Activated naive CD8-positive, alpha-beta T cell treated with anti-CD3 and anti-CD28 coated beads, Interleukin-2, amount 10 ng/mL, durations not matched to agents 7 days and 5 days (primary cell): ENCODE data around the gene PTPRM. TPM values are rescaled to one million over a fixed set of nuclear protein-coding genes. Genes with fewer than 3 reads are reported as not detected.

Source experiments
- ATAC-seq: fragments of 150-1000 bp; cut with Tn5 transposase; one replicate; pipeline ENCODE4 v1.10.0; 2021; ENCODE audit warnings: low read depth, moderate library complexity
- POLR2A ChIA-PET: fragments of 350-600 bp; sonication (Branson Sonifier 250); formaldehyde crosslinking; loops from one replicate; lab custom pipeline; 2021; ENCODE audit warnings: antibody characterized with exemption; lab: Charles Lee
- DNase-seq: peaks from one replicate; pipeline ENCODE4 v3.0.0; 2021
- H3K27ac Mint-ChIP-seq: one replicate; pipeline ENCODE4 v1.8.0; 2022; ENCODE audit warnings: mild to moderate bottlenecking, mixed read lengths
- H3K27me3 Mint-ChIP-seq: one replicate; pipeline ENCODE4 v1.8.0; 2022; ENCODE audit warnings: mild to moderate bottlenecking, moderate library complexity, mixed read lengths
- H3K36me3 Mint-ChIP-seq: one replicate; pipeline ENCODE4 v1.8.0; 2021; ENCODE audit warnings: mild to moderate bottlenecking, mixed read lengths
- H3K4me1 Mint-ChIP-seq: one replicate; pipeline ENCODE4 v1.8.0; 2021; ENCODE audit warnings: mixed read lengths
- H3K4me3 Mint-ChIP-seq: one replicate; pipeline ENCODE4 v1.8.0; 2022; ENCODE audit warnings: mild to moderate bottlenecking, moderate library complexity, mixed read lengths
- H3K9me3 Mint-ChIP-seq: one replicate; pipeline ENCODE4 v1.8.0; 2021; ENCODE audit warnings: mixed read lengths
- total RNA-seq, 2 experiments: library from RNA; stranded (reverse); gene quantifications; one replicate each; pipeline ENCODE4 v1.2.3, GENCODE V29; 2021

PTPRM gene
- total RNA-seq, result 1 to 10 TPM; 6.5 to 6.6 TPM

DNA sequence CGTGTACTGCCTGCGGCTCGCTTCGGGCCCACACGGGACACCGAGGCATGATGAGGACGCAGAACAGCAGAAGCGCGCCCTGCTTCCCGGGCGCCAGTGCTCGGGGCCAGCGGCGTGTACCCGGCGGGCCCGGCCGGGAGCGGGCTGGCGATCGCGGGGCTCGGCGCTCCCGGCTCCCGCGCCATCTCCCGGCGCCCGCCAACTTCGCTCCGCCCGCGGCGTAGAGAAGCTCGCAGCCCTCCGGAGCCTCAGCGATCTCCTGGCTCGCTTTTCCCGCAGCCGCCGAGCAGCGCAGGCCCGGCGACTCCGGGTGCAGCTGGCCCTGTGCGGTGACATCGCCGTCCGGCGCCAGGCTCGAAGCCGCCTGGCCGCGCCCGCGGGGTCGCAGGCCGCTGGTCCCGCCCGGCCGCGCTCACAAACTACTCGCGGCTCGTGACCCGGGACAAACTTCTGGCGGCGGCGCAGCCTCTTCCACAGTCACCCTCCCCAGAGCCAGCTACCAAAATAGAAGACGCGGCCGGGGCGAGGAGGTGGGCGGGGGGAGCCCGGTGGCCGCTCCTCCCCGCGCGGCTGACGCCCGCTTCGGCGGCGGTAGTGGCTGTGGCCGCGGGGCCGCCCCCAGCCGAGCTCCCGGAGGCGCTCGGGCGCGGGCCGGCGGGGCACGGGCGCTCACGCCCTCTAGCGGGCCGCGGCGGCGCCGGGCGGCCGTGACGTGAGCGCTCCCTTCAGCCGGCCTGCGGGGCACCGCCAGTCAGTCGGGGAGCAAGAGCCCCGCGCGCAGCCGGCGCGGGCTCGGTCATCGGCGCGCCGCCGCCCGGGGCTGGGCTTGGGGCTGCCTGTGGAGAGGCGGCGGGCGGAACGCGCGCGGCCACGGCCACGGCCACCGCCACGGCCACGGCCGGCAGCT lies at the start of gene PTPRM:
PTPRM (plus strand) TSS at position 750 of the 907 bp plus-strand sequence. CDS start 503 bp downstream, outside the sequence.
- Mint-ChIP-seq H3K27ac (no peak within 1 kb of the TSS), H3K9me3 (peaks cover 1% of the 10 kb centered on the region), H3K27me3 (peaks cover 36% of the 10 kb centered on the region), H3K36me3 (no peaks in the 10 kb centered on the region), H3K4me3 (peak within 1 kb of the TSS; percentile 37), H3K4me1 (no peaks in the 10 kb centered on the region)
- ATAC-seq, result peak; percentile 93
- POLR2A ChIA-PET, result no interaction called here
- DNase-seq, result peak; percentile 79

DNA sequence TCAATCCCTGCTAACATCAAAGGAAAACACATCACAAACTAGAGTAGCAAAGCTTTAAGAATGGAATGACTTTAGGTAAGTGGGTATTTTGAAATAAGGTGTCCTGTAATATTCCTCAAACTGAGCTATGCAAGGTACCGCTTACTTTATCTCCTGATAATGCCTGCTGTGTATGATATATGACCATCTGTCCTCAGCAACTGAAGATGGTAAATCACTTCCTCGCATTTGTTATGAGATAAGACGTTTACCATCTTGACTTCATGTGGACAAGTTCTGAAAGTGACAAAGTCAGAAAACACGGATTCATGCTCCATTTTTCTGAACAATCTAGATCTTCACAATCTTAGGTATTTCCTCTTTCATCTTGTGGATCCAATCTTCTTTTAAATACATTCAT lies 49.3 kb upstream of the PTPRM start:
- no peak for ATAC-seq
- Mint-ChIP-seq H3K36me3 (no peaks in the 10 kb centered on the region), H3K4me3 (no peak overlapping the region), H3K9me3 (no peaks in the 10 kb centered on the region), H3K27ac (no peak overlapping the region), H3K4me1 (no peaks in the 10 kb centered on the region), H3K27me3 (no peaks in the 10 kb centered on the region)
- no peak for DNase-seq
- POLR2A ChIA-PET, result no interaction called here

DNA sequence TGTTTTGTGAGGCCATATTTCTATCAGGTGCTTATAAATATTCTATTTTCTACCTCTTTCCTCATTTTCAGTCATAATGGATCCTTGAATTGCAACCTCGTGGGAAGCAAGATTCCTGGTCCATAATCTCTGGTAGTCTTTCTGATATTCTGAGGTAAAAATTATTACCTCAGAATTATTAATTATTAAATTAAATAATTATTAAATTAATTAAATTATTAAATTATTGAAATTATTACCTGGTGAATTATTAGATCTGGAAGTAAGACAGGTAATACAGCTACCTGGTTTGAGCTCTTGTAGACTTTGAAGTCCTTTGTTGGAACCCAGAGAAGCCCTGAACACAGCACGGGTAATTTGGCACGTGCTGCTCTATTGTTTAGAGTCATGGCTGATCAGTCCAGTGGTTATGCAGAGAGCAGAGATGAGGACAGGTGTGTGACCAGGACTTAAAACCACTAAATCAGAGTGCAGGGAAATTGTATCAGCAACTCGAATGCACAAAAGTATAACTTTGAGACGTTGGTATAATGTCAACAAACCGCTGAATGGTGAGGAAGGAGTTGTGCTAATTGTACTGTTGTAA lies 46.8 kb upstream of the PTPRM start:
- no peak overlapping the region for H3K27ac Mint-ChIP-seq
- H3K4me3 Mint-ChIP-seq, result no peak overlapping the region
- no peak for ATAC-seq
- DNase-seq, result no peak
- POLR2A ChIA-PET, result no interaction called here
- no peaks in the 10 kb centered on the region for H3K9me3 Mint-ChIP-seq
- H3K4me1 Mint-ChIP-seq, result no peaks in the 10 kb centered on the region
- H3K27me3 Mint-ChIP-seq, result no peaks in the 10 kb centered on the region
- no peaks in the 10 kb centered on the region for H3K36me3 Mint-ChIP-seq

DNA sequence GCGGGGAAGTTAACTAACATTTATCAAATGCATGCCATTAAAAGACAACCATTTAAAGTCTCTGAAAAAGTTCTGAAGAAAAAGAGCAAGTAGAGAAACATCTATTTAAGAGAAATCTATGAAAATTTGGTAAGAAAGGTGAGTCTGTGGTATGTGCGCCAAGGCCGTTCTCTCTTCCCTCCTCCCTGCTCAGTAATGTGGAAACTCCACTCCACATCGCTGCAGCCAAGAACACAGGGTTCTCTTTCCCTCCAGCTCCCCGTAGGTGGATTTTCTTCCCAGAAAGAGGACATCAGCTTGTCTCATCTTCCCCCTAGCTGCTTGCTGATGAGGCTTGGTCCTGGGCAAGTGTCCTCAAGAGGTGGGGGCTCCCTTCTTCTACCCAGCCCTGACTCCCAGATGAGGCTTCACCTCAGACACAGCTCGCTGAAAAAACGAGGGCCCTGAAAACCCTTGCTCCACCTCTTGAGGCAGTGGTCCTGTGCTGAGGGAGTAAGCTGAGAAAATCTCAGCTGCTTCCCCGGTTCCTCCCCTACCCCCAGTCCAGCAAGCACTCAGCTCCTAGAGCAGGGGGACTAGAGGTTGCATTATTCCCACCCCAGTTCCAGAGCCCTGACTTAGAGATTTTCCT lies 45.8 kb upstream of the PTPRM start:
- ATAC-seq, result no peak
- H3K4me1 Mint-ChIP-seq, result no peaks in the 10 kb centered on the region
- no peak overlapping the region for H3K27ac Mint-ChIP-seq
- H3K4me3 Mint-ChIP-seq, result no peak overlapping the region
- no peaks in the 10 kb centered on the region for H3K27me3 Mint-ChIP-seq
- no peaks in the 10 kb centered on the region for H3K36me3 Mint-ChIP-seq
- H3K9me3 Mint-ChIP-seq, result no peaks in the 10 kb centered on the region
- no peak for DNase-seq
- POLR2A ChIA-PET, result no interaction called here

DNA sequence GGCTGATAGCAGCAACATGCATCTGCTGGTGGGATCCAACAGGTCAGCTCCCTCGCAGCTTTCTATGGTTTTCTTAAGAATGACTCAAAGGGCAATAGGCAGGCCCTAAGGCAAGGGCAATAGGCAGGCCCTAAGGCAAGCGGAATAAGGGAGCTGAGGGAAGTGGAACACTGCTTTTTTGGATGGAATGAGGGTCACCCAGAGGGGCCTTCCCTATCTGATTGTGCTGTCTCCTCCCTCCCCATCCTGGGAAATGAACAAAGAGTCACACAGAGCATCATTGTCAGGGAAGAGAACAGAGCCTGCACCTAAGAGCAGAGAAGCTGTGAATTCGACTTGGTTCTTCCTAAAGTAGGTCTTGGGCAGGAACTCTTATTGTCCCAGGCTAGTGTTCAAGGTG lies 43.3 kb upstream of the PTPRM start:
- DNase-seq, result no peak
- no peak overlapping the region for H3K27ac Mint-ChIP-seq
- POLR2A ChIA-PET, result no interaction called here
- no peaks in the 10 kb centered on the region for H3K4me1 Mint-ChIP-seq
- no peak for ATAC-seq
- no peak overlapping the region for H3K4me3 Mint-ChIP-seq
- H3K36me3 Mint-ChIP-seq, result no peaks in the 10 kb centered on the region
- no peaks in the 10 kb centered on the region for H3K9me3 Mint-ChIP-seq
- H3K27me3 Mint-ChIP-seq, result no peaks in the 10 kb centered on the region

DNA sequence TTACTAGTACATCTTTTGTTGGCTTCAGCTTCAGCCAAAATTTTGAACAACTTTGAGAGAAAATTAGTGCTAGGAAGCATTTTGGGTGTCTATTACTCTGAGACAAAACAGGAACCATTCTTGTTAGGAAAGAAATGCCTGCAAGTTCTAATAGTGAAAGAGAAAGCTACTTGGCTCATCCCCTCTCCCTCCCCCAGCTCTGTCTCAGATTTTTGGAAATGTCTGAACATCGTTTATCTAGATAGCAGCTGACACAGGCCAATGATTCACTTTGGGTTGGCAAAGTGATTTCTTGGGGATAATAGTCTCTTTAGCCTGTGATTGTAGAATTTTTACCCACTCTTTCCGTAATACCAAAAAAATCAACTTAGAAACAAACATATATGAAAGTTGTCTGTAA lies 42.3 kb upstream of the PTPRM start:
- no peaks in the 10 kb centered on the region for H3K36me3 Mint-ChIP-seq
- POLR2A ChIA-PET, result no interaction called here
- DNase-seq, result no peak
- ATAC-seq, result no peak
- H3K27ac Mint-ChIP-seq, result no peak overlapping the region
- H3K4me1 Mint-ChIP-seq, result no peaks in the 10 kb centered on the region
- H3K9me3 Mint-ChIP-seq, result no peaks in the 10 kb centered on the region
- no peak overlapping the region for H3K4me3 Mint-ChIP-seq
- H3K27me3 Mint-ChIP-seq, result no peaks in the 10 kb centered on the region

DNA sequence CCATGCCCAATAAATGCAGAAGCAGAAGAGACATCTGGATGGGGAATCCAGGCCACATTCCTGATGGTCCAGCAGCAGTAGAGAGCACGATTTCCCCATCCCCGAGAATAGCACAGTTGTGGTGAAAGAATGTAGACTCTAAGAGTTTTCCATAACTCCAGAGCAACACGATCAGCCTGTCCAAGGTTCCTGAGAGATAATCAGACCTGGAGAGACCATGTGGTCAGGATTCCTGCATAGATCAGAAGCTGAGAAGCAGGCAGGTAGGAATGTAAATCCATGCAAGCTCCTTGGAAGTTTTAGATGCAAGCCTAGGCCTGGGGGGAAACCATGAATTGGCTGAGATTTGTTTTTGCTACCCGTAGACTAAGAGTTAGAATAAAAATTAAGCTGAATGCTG lies 34.2 kb upstream of the PTPRM start:
- Mint-ChIP-seq H3K4me1 (no peaks in the 10 kb centered on the region), H3K36me3 (no peaks in the 10 kb centered on the region), H3K4me3 (no peak overlapping the region), H3K9me3 (peaks cover 2% of the 10 kb centered on the region), H3K27ac (no peak overlapping the region), H3K27me3 (no peaks in the 10 kb centered on the region)
- DNase-seq, result no peak
- POLR2A ChIA-PET, result no interaction called here
- no peak for ATAC-seq

DNA sequence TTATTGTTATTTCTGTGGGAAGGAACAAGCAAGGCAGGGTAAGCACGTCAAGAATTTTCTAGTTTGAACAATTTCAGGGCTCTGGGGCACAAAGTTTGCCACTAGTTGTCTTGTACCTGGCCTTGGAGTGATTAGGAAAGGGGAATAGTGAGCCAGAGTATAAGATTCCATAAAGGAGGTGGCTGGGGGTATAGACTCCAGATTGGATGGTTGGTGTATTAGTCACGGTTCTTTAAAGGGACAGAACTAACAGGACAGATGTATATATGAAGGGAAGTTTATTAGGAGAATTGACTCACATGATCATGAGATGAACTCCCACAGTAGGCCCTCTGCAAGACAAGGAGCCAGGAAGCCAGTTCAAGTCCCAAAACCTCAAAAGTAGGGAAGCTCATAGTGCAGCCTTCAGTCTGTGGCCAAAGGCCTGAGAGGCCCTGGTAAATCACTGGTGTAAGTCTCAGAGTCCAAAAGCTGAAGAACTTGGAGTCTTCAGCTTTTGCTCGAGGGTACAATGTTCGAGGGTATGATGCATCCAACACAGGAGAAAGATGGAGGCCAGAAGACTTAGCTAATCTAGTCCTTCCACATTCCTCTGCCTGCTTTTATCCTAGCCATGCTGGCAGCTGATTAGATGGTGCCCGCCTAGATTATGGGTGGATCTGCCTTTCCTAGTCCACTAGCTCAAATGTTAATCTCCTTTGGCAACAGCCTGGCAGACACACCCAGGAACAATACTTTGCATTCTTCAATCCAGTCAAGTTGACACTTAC lies 31.5 kb upstream of the PTPRM start:
- Mint-ChIP-seq H3K4me3 (no peak overlapping the region), H3K27ac (no peak overlapping the region), H3K27me3 (no peaks in the 10 kb centered on the region), H3K9me3 (peaks cover 2% of the 10 kb centered on the region), H3K36me3 (no peaks in the 10 kb centered on the region), H3K4me1 (no peaks in the 10 kb centered on the region)
- ATAC-seq (no peak), DNase-seq (no peak)
- POLR2A ChIA-PET, result no interaction called here

DNA sequence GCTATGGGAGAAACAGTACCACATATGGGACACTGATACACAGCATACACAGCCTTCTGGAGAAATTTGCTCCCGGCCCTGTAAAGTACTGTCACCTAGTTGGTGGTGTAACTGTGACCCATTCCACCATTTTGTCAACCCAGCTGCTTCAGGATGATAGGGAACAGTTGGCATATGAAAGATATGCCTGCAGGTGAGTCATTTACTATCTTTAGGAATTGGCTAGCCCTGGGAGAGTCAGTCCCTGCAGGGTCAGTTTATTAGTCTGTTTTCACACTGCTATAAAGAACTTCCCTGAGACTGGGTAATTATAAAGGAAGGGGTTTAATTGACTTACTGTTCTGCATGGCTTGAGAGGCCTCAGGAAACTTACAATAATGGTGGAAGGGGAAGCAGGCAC lies 30.0 kb upstream of the PTPRM start:
- Mint-ChIP-seq H3K9me3 (peaks cover 2% of the 10 kb centered on the region), H3K4me3 (no peak overlapping the region), H3K36me3 (no peaks in the 10 kb centered on the region), H3K4me1 (no peaks in the 10 kb centered on the region), H3K27me3 (no peaks in the 10 kb centered on the region), H3K27ac (no peak overlapping the region)
- no peak for DNase-seq
- POLR2A ChIA-PET, result no interaction called here
- ATAC-seq, result no peak

DNA sequence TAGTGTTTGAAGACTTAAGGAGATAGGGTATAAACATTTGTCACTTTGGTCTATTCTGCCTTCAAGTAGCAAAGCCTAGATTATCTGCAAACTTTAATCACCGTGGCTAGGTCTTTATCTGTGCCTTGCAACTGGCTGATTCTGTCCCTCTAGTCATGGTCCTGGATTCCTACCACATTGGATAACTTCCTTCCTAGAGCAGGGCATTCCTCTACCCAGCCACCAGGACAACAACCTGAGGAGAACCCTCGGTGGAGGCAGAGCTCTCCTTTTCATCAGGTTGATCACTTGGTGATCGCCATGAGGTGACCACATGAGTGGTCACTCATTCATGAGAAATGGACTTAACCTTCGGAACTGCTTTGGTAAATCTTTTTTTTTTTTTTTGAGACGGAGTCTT lies 25.3 kb upstream of the PTPRM start:
- no peak for ATAC-seq
- Mint-ChIP-seq H3K9me3 (peaks cover 2% of the 10 kb centered on the region), H3K36me3 (no peaks in the 10 kb centered on the region), H3K4me3 (no peak overlapping the region), H3K27me3 (no peaks in the 10 kb centered on the region), H3K4me1 (no peaks in the 10 kb centered on the region), H3K27ac (no peak overlapping the region)
- no peak for DNase-seq
- POLR2A ChIA-PET, result no interaction called here

DNA sequence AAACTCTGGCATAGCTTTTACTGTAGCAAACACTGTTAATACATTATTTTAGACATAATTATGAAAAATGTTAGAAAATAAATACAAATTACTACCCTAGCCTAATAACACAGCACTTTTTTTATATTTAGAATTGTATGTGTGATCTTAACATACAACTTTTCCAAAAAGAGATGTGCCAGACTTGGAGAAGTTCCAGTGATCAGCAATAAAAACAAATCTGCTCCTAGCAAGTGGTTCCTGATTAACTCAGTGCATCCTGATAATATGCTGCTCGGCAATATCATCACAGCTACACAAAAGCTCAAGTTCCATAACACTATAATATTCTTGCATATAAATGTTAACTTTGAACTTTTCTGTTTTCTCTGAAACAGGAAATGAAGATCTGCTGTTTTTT lies 22.4 kb upstream of the PTPRM start:
- no peaks in the 10 kb centered on the region for H3K4me1 Mint-ChIP-seq
- no peak for ATAC-seq
- DNase-seq, result no peak
- H3K27ac Mint-ChIP-seq, result no peak overlapping the region
- H3K27me3 Mint-ChIP-seq, result no peaks in the 10 kb centered on the region
- no peaks in the 10 kb centered on the region for H3K9me3 Mint-ChIP-seq
- H3K4me3 Mint-ChIP-seq, result no peak overlapping the region
- POLR2A ChIA-PET, result no interaction called here
- no peaks in the 10 kb centered on the region for H3K36me3 Mint-ChIP-seq

DNA sequence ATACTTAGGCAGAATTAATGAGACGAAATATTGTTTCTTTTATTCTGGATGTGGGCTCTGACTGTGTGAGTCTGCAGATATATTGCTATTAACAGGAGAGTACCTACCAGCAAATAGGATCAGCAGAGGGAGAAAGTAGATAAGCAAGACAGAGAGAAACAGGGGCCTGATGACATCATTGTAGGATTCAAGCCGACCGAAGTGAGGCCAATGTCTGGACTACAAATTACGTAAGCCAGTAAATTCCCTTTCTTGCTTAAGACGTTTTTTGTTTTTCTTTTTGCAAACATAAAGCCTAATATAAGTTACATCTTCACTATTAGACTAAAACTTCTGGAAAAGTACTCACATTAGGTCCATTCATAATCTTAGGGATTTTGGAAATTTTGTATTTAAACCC lies 21.4 kb upstream of the PTPRM start:
- no peak overlapping the region for H3K4me3 Mint-ChIP-seq
- DNase-seq, result no peak
- H3K27me3 Mint-ChIP-seq, result no peaks in the 10 kb centered on the region
- no peaks in the 10 kb centered on the region for H3K36me3 Mint-ChIP-seq
- no peaks in the 10 kb centered on the region for H3K4me1 Mint-ChIP-seq
- no peaks in the 10 kb centered on the region for H3K9me3 Mint-ChIP-seq
- no peak overlapping the region for H3K27ac Mint-ChIP-seq
- POLR2A ChIA-PET, result no interaction called here
- ATAC-seq, result no peak

DNA sequence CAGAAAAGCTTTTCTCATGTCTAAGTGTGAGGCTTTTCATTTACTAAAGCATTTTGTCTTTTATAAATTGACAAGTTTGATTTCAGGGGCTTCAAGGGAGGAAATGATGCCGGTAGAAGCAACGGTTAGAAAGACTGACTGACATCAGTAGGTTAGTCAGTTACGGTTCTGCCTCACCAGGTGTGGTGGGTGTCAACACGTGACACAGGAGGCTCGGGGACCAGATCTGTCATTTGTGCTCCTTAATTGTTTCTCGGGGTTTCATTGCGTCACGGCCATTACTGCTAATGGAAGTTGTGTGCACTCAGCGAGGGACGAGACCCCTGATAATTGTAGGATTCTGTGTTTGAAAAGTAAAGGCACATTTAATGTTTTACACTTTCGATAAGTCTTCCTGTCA lies 18.9 kb upstream of the PTPRM start:
- Mint-ChIP-seq H3K9me3 (no peaks in the 10 kb centered on the region), H3K36me3 (no peaks in the 10 kb centered on the region), H3K27me3 (no peaks in the 10 kb centered on the region), H3K27ac (no peak overlapping the region), H3K4me3 (no peak overlapping the region), H3K4me1 (no peaks in the 10 kb centered on the region)
- POLR2A ChIA-PET, result no interaction called here
- ATAC-seq, result no peak
- no peak for DNase-seq
